ENCODE measurements around the gene KIF16B. TPM values are rescaled to one million over a fixed set of nuclear protein-coding genes. Genes with fewer than 3 reads are reported as not detected.

Gene KIF16B
- total RNA-seq, 1 donor from 2014 or later: 9.4 TPM

GRCh38 chr20:16488616-16489015, 84.6 kb downstream of the KIF16B start:
- no peak overlapping the region for H3K4me3 Mint-ChIP-seq

GRCh38 chr20:16488086-16488485, 85.2 kb downstream of the KIF16B start:
- no peak overlapping the region for H3K27ac Mint-ChIP-seq (ENCODE audit: unreplicated experiment)
- peaks cover 2% of the 10 kb centered on the region for H3K36me3 Mint-ChIP-seq (ENCODE audit: low read depth)
- H3K27me3 Mint-ChIP-seq (ENCODE audit: low read depth): no peaks in the 10 kb centered on the region
- no peaks in the 10 kb centered on the region for H3K9me3 Mint-ChIP-seq
- no peak for DNase-seq (ENCODE audit: low read depth, low spot score)
- peaks cover 22% of the 10 kb centered on the region for H3K4me1 Mint-ChIP-seq
- no peak for TF ChIP-seq CTCF (conservative IDR thresholded peaks at IDR 0.05)
- no peak overlapping the region for H3K4me3 Mint-ChIP-seq

More at GRCh38 chr20:16488616-16489015, 84.6 kb downstream of the KIF16B start:
- Mint-ChIP-seq H3K27me3 (ENCODE audit: low read depth) (no peaks in the 10 kb centered on the region), H3K4me1 (peaks cover 20% of the 10 kb centered on the region), H3K27ac (ENCODE audit: unreplicated experiment) (peak overlapping the region; percentile 46), H3K9me3 (no peaks in the 10 kb centered on the region), H3K36me3 (ENCODE audit: low read depth) (peaks cover 2% of the 10 kb centered on the region)
- TF ChIP-seq CTCF (conservative IDR thresholded peaks at IDR 0.05): no peak
- DNase-seq (ENCODE audit: low read depth, low spot score): no peak

GRCh38 chr20:16486532-16486931, 86.7 kb downstream of the KIF16B start:
- Mint-ChIP-seq H3K36me3 (ENCODE audit: low read depth) (peaks cover 2% of the 10 kb centered on the region), H3K27ac (ENCODE audit: unreplicated experiment) (no peak overlapping the region), H3K27me3 (ENCODE audit: low read depth) (no peaks in the 10 kb centered on the region), H3K4me3 (no peak overlapping the region), H3K9me3 (no peaks in the 10 kb centered on the region), H3K4me1 (peaks cover 22% of the 10 kb centered on the region)
- no peak for TF ChIP-seq CTCF (conservative IDR thresholded peaks at IDR 0.05)
- DNase-seq (ENCODE audit: low read depth, low spot score): no peak

GRCh38 chr20:16485401-16485800, 87.8 kb downstream of the KIF16B start:
- Mint-ChIP-seq H3K9me3 (no peaks in the 10 kb centered on the region), H3K36me3 (ENCODE audit: low read depth) (peaks cover 2% of the 10 kb centered on the region), H3K4me1 (peaks cover 22% of the 10 kb centered on the region), H3K27me3 (ENCODE audit: low read depth) (no peaks in the 10 kb centered on the region), H3K4me3 (no peak overlapping the region), H3K27ac (ENCODE audit: unreplicated experiment) (no peak overlapping the region)
- no peak for TF ChIP-seq CTCF (conservative IDR thresholded peaks at IDR 0.05)
- DNase-seq (ENCODE audit: low read depth, low spot score): no peak

GRCh38 chr20:16483024-16483423, 90.2 kb downstream of the KIF16B start:
- no peak for TF ChIP-seq CTCF (conservative IDR thresholded peaks at IDR 0.05)
- no peaks in the 10 kb centered on the region for H3K9me3 Mint-ChIP-seq

GRCh38 chr20:16481977-16482376, 91.3 kb downstream of the KIF16B start:
- Mint-ChIP-seq H3K4me1 (peaks cover 16% of the 10 kb centered on the region), H3K27ac (ENCODE audit: unreplicated experiment) (no peak overlapping the region), H3K27me3 (ENCODE audit: low read depth) (no peaks in the 10 kb centered on the region), H3K4me3 (no peak overlapping the region), H3K9me3 (no peaks in the 10 kb centered on the region), H3K36me3 (ENCODE audit: low read depth) (peaks cover 9% of the 10 kb centered on the region)
- TF ChIP-seq CTCF (conservative IDR thresholded peaks at IDR 0.05): no peak
- DNase-seq (ENCODE audit: low read depth, low spot score): no peak

More at GRCh38 chr20:16483024-16483423, 90.2 kb downstream of the KIF16B start:
- Mint-ChIP-seq H3K4me3 (no peak overlapping the region), H3K27me3 (ENCODE audit: low read depth) (no peaks in the 10 kb centered on the region), H3K27ac (ENCODE audit: unreplicated experiment) (no peak overlapping the region), H3K36me3 (ENCODE audit: low read depth) (peaks cover 7% of the 10 kb centered on the region), H3K4me1 (peaks cover 16% of the 10 kb centered on the region)
- DNase-seq (ENCODE audit: low read depth, low spot score): no peak
